ENCODE results near the gene EDIL3. TPM values are rescaled to one million over a fixed set of nuclear protein-coding genes. Genes with fewer than 3 reads are reported as not detected.
"Not testable (repeated sequence)": the region's sequence is repeated elsewhere in the genome, so short reads cannot be mapped to it uniquely, and the experiment has no call there.

The EDIL3 gene
- polyA plus RNA-seq, 1 donor, result 56.9 TPM

DNA sequence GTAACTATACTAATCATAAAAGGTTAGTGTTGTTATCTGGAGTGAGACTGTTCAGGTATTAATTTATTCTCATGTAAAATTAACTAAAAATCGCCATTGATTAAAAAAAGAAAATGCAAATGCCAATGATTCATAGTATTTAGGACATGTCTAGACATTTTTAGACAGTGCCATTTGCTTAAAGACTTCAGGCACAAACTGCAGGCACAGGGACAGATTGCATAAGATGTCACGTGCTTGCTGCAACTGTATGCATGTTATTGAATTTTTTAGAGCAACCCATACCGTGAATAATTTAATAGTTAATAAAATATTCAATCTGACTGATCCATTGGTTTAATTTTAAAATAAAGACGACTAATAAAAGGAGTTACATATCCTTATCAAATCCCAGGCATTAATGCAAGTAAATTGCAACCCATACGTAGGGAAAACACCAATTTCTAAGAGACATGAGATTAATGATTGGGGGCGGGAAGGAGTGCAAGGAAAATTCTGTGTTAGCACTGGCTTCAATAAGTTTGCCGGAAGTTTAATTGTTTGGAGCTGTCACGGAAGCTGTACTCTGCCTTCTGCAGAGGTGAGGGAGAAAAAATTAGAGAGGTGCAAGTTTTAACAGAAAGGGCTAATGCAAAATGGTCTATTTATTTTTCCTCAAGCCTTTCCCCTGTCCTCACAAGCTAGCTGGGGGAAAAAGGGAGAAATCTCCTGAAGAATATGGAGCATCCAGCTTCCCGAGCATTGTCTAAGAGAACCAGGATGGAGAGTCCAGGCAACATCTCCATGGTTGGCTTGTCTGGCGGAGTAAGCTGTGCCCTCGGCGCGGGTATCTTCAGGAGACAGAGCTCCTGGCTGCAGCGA lies 2.9 kb downstream of the EDIL3 start:
- DNase-seq, result no peak

DNA sequence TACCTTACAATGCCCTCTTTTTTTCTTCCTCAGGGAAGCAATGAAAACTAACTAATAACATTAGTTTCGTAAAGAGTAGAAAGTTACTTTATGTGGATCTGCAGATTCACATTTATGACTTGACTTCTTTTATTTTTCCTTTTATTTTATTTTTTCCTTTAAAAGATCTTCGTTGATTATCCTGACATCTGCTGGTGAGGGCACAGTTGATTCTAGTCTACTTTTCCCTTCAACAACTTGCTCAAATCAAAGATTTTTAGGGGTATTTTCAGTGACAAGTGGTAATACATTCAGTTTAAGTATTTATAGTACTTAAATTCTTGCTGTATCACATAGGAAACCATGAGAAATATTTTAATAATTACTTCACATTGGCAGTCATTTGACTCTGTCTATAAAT lies 4.9 kb downstream of the EDIL3 start:
- no peak for DNase-seq

DNA sequence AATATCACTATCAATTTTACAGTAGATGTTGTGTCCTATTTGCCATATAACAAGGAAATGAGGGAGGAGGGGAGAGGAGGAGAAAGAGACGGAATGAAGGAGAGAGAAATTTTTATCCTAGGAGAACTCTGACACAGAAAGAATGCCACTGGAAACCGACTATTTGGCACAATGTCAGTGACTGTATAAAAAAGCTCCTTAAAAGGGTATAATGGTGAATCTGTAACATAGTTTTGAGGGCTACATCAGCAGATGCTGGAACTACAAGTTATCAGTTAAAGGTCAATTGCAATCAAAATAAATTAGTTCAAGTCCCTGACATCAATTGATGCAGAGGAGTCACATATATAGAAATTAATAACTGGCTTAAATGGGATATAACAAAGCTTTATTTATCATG lies 5.7 kb downstream of the EDIL3 start:
- DNase-seq, result no peak

DNA sequence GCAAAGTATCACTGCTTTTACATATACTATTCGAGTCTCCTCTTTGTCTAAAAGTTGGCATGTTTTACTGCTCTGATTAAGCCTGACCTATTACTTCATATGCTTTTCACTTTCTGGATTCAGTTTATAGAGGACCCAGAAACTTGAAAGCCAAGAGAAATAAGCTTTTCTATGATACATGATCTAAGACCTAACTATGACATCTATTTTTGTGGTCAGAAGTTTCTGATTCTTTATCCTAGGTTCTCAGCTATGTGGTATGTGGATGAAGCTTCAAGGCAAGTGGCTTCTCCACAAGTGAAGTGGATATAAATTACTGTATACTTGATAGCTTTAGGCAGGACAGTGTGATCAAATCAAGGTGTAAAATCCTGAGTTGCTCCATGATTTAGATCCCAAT lies 6.3 kb downstream of the EDIL3 start:
- DNase-seq, result no peak

DNA sequence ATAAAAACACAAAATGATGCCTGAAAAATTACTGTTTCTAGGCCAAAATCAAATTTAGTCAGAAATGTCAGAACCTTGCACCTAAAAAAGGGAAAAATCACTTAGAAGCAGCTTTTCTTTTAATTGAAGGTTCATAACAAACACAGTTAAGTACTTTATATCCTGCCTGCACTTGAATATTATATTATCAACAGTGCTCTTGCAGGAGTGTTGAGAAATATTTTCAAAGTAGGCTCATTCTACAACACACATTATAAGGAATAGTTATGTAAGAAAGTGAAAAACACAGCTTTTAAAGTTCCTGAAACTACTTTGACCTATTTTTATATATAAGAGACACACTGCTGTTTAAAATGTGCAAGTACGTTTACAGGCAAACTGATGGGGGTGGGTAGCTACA lies 8.3 kb downstream of the EDIL3 start:
- no peak for DNase-seq

DNA sequence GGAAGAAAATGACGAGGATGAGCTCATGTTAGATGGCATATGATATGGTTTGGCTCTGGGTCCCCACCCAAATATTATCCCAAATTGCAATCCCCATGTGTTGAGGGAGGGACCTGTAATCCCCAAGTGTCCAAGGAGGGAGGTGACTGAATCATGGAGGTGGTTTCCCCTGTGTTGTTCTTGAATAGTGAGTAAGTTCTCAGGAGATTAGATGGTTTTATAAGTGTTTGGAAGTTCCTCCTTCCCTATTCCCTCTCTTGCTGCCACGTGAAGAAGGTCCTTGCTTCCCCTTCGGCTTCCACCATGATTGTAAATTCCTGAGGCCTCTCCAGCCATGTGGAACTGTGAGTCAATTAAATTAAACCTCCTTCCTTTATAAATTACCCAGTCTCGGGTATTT lies 10.1 kb downstream of the EDIL3 start:
- no peak for DNase-seq

DNA sequence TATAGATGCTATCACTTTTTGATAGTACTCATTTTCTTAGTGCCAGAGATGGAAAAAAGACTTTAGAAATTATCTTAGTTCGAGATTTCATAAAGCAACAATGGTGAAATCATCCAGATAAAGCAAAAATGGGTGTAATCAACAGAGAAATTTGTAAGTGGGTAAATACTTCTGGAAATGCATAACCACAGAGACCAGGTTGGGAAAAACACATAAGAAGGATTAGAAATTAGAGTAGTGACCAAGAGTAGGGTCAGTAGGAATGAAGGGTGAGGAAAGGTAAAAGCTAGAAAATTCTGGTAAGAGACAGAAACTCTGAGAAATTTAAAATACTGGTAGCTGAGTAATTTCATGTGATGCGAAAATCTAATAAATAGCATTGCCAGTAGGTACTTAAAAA lies 11.2 kb downstream of the EDIL3 start:
- DNase-seq, result no peak

DNA sequence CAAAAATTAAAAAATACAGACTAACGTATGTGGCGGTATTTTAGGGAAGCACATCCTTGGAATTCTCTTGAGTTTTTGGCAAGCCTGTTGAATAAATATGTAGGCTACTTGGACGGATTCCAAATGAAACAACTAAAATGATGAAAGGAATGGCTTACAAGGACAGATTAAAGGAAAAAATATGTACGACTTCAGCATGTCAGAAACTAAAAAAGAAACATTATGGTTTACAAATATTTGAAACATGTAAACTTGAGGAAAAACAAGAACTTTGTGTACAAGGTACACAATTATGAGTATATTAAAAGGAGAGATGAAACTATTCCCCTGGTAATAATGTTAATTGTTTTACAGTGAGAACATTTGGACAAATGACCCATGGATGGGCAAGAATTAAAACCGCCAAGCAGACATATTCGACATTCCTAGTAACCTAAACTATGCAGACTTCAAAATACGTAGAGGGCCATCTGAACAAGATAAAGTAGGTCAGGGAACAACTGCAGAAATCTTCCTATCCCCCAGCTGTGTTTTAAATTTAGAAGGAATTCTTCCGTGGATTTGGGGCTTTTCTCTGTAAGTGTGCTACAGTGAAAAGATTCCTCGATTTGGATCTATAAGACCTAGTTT lies 12.5 kb downstream of the EDIL3 start:
- no peak for DNase-seq

DNA sequence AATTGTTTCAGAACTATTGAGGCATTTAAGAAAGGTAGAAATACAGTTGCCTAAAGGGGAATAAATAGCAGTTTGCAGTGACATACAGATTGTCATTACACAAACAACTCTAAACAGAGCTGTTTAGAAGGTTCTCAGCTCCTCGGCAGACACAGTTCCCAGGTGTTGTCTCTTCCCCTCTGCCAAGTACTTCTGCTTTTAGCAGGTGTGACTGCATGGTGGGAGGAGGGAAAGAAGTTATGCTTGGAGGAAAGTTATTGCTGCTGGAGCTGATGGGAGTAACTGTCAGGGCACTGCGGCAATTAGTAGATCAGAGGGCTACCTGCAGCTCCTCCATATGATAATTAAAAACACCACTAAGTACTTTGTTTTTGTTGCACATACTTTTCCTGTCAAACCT lies 14.5 kb downstream of the EDIL3 start:
- no peak for DNase-seq

DNA sequence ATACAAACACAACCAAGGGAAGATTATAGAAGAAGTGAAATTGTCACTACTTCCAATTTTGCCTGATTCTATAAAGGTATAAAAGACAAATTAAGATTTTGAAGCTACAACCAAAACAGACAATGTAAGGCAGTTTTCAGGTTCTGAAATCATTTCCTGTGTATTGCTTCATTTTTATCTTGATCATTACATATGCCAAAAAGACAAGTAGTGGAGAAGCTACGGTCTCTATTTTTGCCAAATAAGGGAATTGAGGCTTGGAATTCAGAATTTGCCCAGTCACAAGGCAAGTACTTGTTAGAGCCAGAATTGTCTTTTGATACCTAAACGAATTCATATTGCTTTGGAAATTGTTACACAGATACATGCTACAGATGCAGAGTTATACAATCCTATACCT lies 20.6 kb downstream of the EDIL3 start:
- no peak for DNase-seq

DNA sequence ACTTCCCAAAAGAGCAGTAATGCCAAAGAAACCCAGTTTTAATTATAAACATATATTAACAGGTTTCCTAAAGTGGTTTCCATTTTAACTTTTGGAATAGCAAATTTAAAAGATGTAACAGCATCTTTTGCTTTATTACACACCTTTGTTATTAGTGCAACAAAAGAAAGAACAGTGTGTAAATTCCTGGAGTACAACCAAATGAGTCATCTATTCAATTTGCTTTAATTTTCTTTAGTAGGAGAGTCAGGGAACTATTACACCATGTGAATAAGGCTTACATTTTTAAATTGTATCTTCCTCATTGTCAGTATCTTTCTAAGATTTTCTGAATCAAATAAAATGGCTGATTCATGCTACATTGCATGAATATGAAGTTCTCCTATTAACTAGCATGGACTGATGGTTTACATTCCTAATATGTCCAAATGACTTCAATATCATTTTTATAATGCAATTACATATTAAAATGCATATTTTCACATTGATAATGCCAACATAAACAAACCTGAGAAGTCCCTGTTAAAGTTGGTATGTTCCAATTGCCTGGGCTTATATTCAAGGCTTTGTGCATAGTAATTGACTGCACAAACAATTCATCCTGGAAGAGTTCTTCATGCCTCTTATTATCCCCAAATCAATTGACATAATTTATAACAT lies 22.5 kb downstream of the EDIL3 start:
- DNase-seq, result no peak

DNA sequence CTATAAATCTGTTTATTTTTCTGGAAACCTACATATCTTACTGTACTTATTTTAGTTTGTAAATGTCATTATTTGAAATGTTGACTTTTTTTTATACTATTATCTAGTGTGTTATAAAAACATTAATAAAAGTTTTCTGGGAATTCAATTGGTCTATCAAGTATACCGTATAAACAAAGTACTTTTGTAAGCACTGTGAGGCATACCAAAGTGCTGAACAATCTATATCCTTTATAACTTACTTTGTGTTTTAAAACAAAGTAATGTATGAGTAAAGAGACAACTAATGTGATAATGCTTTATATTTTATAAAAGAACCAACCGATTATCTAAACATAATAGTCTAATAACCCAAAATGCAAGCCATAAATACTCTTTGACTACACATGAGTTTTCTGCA lies 23.1 kb downstream of the EDIL3 start:
- DNase-seq, result no peak

DNA sequence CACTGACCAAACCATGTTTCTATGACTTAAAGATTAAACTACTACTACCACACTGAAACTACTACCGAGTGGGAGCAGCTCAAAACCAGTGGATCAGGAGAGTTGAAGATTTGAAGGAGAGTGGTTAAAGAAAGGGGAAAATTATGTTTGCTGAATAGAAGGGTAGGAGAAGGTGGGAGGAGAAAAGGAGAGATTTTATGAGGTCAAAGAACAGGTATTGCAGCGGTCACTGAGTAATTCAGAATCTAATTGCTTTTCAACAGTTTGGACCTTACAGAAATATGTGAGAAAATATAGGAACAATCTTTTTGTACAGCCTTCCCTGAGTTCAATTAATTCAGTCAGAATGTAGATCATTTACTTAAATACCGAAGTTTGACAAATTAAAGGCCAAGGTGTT lies 24.6 kb downstream of the EDIL3 start:
- no peak for DNase-seq

DNA sequence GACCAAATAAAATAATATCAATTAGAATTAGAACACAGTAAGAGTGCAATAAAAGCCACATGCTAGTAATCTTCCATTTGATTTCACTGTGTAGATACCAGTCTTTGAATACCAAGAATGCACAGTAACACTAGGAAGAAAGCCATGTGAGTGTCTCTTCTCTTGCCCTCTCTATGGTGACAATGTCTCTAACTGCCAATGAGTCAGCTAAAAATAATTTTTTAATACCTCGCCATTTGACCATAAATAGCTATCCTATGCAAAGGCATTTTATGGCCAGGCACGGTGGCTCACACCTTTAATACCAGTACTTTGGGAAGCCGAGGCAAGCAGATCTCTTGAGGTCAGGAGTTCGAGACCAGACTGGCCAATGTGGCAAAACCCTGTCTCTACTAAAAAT lies 30.6 kb downstream of the EDIL3 start:
- DNase-seq, result no peak

DNA sequence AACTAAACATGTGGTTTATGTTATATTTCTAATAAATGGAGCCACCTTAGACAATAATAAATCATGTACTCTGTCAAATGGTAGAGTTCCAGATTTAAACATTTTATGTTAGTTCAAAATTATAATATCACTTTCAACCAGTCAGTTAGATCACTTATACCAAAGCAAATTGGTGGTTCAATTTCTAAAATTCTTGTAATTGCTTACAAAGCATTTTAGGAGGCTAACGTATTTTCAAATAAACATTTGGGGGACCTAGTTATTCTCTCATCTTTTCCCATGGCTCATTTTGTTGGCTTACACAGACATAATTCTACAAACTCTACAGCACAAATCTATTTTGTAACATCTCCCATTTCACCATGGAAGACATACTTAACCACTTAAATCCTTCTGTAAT lies 39.9 kb downstream of the EDIL3 start:
- DNase-seq, result no peak

DNA sequence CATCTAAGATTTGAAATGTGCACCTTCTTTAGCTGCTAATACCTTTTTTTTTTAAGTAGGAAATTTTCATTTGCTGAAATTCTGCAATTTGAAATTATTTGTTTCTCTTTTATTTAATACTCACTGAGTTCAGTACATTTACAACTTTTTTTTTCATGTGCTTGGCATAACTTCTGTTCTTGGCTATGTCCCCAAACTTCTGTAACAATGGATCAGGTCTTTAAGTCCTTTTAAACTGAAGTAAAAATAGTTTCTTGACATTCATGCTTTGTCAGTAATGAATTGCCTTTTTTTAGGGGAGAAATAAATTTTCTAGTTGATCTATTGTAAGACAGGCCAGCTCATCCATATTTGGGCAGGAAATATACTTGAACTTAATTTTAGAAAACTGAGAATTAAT lies 41.5 kb downstream of the EDIL3 start:
- no peak for DNase-seq

DNA sequence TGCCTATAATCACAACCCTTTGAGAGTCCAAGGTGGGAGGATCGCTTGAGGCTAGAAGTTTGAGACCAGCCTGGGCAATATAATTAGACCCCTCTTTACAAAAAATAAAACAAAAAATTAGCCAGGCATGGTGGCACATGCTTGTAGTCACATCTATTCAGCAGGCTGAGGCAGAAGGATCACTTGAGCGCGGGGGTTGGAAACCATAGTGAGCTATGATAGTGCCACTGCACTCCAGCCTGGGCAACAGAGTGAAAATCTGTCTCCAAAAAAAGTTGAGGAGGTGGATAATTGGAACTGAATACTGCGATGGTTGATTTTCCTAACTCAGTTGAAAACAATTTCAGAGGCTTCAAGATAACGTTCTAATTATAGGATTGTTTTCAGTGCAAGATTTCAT lies 52.6 kb downstream of the EDIL3 start:
- no peak for DNase-seq

DNA sequence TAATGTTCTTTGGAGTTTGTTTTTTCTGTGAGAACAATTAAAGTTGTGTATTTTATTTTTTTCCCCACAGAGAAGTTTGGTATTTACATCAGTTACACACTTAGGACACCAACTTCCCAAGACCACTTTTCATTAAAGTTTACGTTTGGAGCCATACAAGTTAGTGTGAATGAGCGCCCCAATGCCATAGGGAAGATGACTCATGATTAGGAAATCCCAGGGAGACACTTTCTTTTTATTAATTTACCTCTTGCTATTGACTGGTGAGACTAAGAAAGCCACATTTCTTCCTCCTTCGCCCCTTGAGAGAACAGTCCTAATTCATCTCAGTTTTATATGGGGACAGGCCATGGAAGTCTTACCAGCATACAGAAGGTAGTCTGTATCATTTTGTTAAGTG lies 57.1 kb downstream of the EDIL3 start:
- no peak for DNase-seq

DNA sequence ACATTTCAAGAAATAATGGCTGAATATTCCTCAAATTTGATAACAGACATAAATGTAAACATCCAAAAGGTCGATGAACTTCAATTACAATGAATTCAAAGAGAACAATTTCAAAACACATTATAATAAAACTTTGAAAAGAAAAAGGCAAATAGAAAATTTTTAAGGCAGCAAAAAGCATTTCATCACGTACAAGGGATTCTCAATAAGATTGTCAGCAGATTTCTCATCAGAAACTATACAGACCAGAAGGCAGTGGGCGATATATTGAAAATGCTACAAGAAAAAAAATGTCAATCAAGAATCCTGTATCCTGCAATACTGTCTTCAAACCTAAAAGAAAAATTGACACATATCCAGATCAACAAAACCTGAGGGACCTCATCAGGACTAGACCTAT lies 62.0 kb downstream of the EDIL3 start:
- DNase-seq, result no peak

DNA sequence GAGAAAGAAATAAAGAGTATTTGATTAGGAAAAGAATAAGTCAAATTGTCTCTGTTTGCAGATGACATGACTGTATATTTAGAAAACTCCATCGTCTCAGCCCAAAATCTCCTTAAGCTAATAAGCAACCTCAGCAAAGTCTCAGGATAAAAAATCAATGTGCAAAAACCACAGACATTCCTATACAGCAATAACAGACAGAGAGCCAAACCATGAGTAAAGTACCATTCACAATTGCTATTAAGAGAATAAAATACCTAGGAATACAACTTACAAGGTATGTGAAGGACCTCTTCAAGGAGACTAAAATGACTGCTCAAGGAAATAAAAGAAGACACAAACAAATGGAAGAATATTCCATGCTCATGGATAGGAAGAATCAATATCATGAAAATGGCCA lies 66.9 kb downstream of the EDIL3 start:
- DNase-seq, result not testable (repeated sequence)

DNA sequence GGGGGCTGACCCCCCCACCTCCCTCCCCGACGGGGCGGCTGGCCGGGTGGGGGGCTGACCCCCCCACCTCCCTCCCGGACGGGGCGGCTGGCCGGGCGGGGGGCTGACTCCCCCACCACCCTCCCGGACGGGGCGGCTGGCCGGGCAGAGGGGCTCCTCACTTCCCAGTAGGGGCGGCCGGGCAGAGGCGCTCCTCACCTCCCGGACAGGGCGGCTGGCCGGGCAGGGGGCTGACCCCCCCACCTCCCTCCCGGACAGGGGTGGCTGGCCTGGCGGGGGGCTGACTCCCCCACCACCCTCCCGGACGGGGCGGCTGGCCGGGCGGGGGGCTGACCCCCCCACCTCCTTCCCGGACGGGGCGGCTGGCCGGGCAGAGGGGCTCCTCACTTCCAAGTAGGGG lies 72.4 kb downstream of the EDIL3 start:
- not testable (repeated sequence) for DNase-seq

DNA sequence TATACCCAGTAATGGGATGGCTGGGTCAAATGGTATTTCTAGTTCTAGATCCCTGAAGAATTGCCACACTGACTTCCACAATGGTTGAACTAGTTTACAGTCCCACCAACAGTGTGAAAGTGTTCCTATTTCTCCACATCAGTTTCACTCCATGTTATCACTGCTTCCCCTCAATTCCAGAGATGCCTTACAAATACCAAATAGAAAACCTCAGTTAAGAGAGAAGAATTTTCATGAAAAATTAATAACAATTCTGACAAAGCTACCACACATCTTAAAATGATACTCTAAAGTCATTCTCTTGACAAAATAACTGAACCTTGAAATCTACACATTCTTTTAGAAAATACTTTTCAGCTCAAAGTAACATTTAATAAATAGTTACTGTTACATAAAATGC lies 74.8 kb downstream of the EDIL3 start:
- not testable (repeated sequence) for DNase-seq

DNA sequence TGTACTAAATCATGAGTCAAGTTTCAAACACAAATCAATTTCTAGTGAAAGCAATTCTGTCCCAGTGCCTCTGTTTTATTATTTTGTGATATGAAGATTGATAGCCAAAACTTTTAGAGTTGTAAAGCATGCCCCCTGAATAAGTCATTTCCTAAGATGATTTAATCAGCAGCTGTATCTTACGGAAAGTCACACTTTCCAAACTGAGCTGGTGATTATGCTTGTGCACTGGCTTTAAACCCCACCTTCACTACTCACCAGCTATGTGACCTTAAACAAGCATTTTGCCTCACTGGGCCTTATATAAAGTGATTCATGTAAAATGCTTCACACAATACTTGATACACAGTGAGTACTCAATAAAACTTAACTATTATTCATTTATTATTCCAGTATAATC lies 78.1 kb downstream of the EDIL3 start:
- no peak for DNase-seq

DNA sequence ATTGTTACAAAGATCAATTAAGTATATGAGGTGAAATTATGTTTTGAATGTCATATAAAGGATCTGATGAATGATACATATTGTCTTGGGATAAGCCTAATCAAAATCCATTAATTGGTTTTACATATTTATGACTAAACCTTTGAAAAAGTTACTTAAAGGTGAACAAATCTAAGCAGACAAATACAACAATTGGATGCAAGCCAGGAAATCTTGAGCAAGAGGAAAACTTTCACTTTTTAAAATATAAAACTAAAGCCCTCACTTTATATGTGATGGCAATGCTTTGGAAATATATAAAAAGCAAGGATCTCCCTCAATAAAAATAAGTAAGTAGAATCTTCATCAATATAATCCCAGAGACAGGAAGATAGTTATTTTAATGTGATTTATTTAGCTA lies 80.1 kb downstream of the EDIL3 start:
- no peak for DNase-seq

Measured in left kidney (tissue), 2 donors.